D721Med (cell line): ENCODE measurements around the gene ATOH7.

ENCODE experiments used
- DNase-seq: peaks from one replicate; pipeline ENCODE4 v3.0.0; 2011; ENCODE audit warnings: low spot score; ENCODE audit not compliant: insufficient read length
- FAIRE-seq: peaks from 2 replicates; lab custom pipeline; 2011; peaks lifted over from hg19 to GRCh38; lab: Jason Lieb, UNC
- CTCF ChIP-seq: IDR thresholded peaks from 2 replicates; pipeline ENCODE4 v1.5.1; 2012; ENCODE audit warnings: mild to moderate bottlenecking, control low read depth; ENCODE audit not compliant: insufficient read depth; ENCODE audit errors: missing control alignments

Gene ATOH7

GRCh38 chr10:68235111-68235510 is 3.2 kb upstream of the ATOH7 start:
- FAIRE-seq (no peak), DNase-seq (no peak)
- no peak for TF ChIP-seq CTCF

- no peak for DNase-seq
- TF ChIP-seq CTCF = no peak
- FAIRE-seq = no peak
Measured at GRCh38 chr10:68233046-68233445, 1.1 kb upstream of the ATOH7 start.

GRCh38 chr10:68231106-68231816 is 652 bp downstream of the ATOH7 start:
- FAIRE-seq (no peak), DNase-seq (no peak)
- no peak for TF ChIP-seq CTCF

GRCh38 chr10:68230268-68230667 is 1.6 kb downstream of the ATOH7 start:
- FAIRE-seq = no peak
- DNase-seq = no peak
- TF ChIP-seq CTCF = no peak

GRCh38 chr10:68224810-68225209 is 7.1 kb downstream of the ATOH7 start:
- no peak for DNase-seq
- FAIRE-seq = no peak

GRCh38 chr10:68223535-68224165 is 8.3 kb downstream of the ATOH7 start:
- FAIRE-seq (no peak), DNase-seq (no peak)
- no peak for TF ChIP-seq CTCF

More at GRCh38 chr10:68224810-68225209, 7.1 kb downstream of the ATOH7 start:
- TF ChIP-seq CTCF = no peak

GRCh38 chr10:68222391-68222790 is 9.5 kb downstream of the ATOH7 start:
- TF ChIP-seq CTCF = no peak
- FAIRE-seq = no peak

More at GRCh38 chr10:68222391-68222790, 9.5 kb downstream of the ATOH7 start:
- no peak for DNase-seq
